HEK293T (cell line): ENCODE measurements around the gene RARA.

Source experiments
- ARNT ChIP-seq: fragments of 450-650 bp; IDR thresholded peaks from 2 replicates; pipeline ENCODE4 v1.6.1; 2017; ENCODE audit warnings: mild to moderate bottlenecking
- BHLHE40 ChIP-seq: fragments of 450-650 bp; IDR thresholded peaks from 2 replicates; pipeline ENCODE4 v1.6.1; 2016; ENCODE audit warnings: mild to moderate bottlenecking, moderate library complexity, borderline replicate concordance
- CTBP1 ChIP-seq: fragments of 450-650 bp; IDR thresholded peaks from 2 replicates; pipeline ENCODE4 v1.6.1; 2016; ENCODE audit warnings: borderline replicate concordance
- ELF4 ChIP-seq: fragments of 450-650 bp; IDR thresholded peaks from 2 replicates; pipeline ENCODE4 v1.6.1; 2017; ENCODE audit warnings: antibody characterized with exemption
- FOXA1 ChIP-seq: fragments of 450-650 bp; IDR thresholded peaks from 2 replicates; pipeline ENCODE4 v1.6.1; 2016; ENCODE audit warnings: mild to moderate bottlenecking
- FOXK2 ChIP-seq: fragments of 450-650 bp; IDR thresholded peaks from 2 replicates; pipeline ENCODE4 v1.6.1; 2016; ENCODE audit warnings: mild to moderate bottlenecking
- FOXM1 ChIP-seq: fragments of 450-650 bp; IDR thresholded peaks from 2 replicates; pipeline ENCODE4 v1.6.1; 2017; ENCODE audit warnings: mild to moderate bottlenecking, borderline replicate concordance
- HDGF ChIP-seq: fragments of 450-650 bp; IDR thresholded peaks from 2 replicates; pipeline ENCODE4 v1.6.1; 2017; ENCODE audit warnings: antibody characterized with exemption, borderline replicate concordance
- LEF1 ChIP-seq: fragments of 450-650 bp; IDR thresholded peaks from 2 replicates; pipeline ENCODE4 v1.6.1; 2017; ENCODE audit warnings: mild to moderate bottlenecking, borderline replicate concordance
- NFRKB ChIP-seq: fragments of 450-650 bp; IDR thresholded peaks from 2 replicates; pipeline ENCODE4 v1.6.1; 2016; ENCODE audit warnings: mild to moderate bottlenecking, moderate library complexity
- SP1 ChIP-seq: fragments of 450-650 bp; IDR thresholded peaks from 2 replicates; pipeline ENCODE4 v1.6.1; 2017
- SUZ12 ChIP-seq: fragments of 450-650 bp; IDR thresholded peaks from 2 replicates; pipeline ENCODE4 v1.6.1; 2016; ENCODE audit warnings: mild to moderate bottlenecking
- TARDBP ChIP-seq: fragments of 450-650 bp; IDR thresholded peaks from 2 replicates; pipeline ENCODE4 v1.6.1; 2016
- ZNF384 ChIP-seq: fragments of 450-650 bp; IDR thresholded peaks from 2 replicates; pipeline ENCODE4 v1.6.1; 2016

GRCh38 chr17:40321524-40321929 is 12.5 kb downstream of the RARA start:
- TF ChIP-seq FOXK2 = no peak
- no peak for TF ChIP-seq HDGF
- TF ChIP-seq FOXM1 = no peak
- no peak for TF ChIP-seq TARDBP
- no peak for TF ChIP-seq SP1
- TF ChIP-seq BHLHE40 = no peak
- TF ChIP-seq ELF4 = no peak
- TF ChIP-seq SUZ12 = no peak
- TF ChIP-seq LEF1 = no peak
- no peak for TF ChIP-seq NFRKB
- TF ChIP-seq ZNF384 = no peak
- TF ChIP-seq CTBP1 = no peak
- no peak for TF ChIP-seq FOXA1
- no peak for TF ChIP-seq ARNT
